GM19468 (cell line): Measurements from ENCODE around the gene TTLL5.
"Not testable (repeated sequence)": the region's sequence is repeated elsewhere in the genome, so short reads cannot be mapped to it uniquely, and the experiment has no call there.

Experiments used
- ATAC-seq: cut with Tn5 transposase; IDR thresholded peaks from one replicate; pipeline ENCODE4 v1.9.1; 2021; ENCODE audit warnings: mild to moderate bottlenecking, moderate library complexity, moderate number of reproducible peaks; ENCODE audit not compliant: unreplicated experiment; ENCODE audit errors: extremely low read depth

The TTLL5 gene

DNA sequence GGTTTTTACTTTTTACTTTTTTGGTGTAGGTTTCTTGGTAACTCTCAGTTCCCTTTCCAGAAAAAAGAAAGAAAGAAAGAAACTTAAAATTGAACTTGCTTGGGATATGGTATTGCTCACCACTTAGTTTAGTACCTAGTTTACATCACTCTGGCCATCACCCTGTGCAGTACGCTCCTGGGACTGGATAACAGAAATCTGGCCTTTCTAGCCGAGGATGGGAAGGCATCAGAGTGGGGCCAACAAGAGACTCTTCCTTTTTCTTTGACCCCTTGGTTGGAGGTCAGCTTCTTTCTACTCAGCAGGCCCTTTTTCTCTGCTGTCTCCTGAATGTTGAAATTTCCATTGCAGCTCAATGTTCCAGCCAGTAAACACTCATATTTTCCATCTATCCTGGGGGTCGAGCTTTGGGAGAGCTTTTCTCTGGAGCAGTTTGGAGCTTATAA is 164.1 kb downstream of the TTLL5 start:
- no peak for ATAC-seq

DNA sequence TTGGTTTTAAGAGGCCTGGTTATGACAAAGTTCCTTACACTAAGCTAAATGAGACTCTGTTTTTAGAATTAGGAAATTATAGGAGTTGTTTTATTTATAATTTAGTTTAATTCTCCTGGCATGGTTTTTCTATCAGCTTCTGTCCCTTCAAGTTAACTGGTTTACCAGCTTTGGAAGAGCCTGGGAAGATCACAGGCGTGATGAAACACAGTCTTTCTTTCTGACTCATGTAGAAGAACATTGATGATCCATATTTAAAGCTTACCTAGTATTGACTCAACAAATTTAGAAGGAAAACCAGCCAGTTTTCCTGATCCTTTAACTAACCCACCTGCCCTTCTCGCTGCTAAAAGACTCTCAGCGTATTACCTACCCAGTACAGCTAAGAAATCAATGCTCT is 165.6 kb downstream of the TTLL5 start:
- no peak for ATAC-seq

DNA sequence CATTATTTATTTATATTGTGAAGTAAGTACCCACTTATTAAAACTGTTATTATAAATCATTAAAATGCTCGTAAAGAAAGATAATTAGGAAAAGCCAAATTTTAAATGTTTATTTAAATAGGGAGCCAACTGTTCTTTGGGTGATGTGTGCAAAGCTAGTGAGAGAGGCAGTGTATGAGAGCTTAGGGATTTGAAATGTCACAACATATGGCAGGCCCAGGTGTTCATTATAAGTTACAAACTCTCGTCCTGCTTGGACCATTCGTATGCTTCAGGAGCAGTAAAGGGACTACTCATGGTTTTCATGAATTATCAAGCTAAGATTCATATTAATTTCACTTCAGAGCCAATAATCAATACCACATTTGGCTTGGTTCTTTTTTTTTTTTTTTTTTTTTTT is 166.3 kb downstream of the TTLL5 start:
- no peak for ATAC-seq

DNA sequence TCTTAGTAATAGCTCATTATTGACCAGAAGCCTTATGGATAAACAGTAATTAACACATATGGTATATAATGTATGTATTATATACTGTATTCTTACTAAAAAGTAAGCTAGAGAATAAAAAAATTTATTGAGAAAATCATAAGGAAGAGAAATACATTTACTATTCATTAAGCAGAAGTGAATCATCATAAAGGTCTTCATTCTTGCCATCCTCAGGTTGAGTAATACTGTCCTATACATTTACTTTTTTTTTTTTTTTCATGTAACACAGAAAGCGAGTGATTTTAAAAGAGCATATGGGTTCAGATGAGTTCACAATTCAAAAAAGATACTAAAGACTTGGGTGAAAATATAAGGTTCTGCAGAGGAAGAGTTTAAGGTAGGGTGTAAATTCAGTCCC is 168.3 kb downstream of the TTLL5 start:
- no peak for ATAC-seq

DNA sequence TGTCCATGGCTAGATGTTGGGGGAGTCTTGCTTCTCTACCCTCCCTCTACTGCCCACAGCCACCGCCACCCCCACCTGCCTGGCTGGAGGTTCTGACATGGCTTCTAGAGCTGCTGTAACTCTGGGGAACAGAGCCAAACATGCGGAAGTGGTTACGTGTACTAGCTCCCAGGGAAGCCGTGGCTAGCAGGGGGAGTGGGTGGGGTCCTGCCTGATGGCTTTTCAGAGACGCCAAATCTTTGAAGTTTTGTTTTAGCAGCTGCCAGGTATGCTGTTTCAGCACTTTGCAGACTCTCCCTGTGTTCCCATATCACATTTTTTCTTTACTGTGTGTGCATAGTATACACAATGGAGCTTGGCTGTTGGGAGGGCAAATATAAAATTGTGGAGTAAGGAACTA is 170.4 kb downstream of the TTLL5 start:
- ATAC-seq = no peak

DNA sequence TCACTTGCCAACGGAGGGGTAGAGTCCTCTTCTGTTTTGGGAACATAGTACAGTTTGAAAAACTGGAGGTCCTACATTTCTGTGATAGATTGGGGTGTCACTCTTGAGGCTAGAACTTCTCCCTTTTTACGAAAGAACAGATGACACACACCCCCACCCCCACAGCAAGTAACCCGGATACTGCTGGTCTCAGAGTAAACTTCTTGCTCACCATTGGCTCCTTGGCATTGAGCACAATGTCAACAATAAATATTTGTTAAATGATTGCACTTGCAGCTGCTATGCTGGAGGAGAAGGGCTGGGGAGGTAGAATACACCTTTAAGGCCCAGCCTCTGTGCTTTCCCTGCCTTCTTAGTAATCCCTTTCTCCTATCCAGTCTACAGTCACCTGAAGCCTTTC is 170.9 kb downstream of the TTLL5 start:
- no peak for ATAC-seq

DNA sequence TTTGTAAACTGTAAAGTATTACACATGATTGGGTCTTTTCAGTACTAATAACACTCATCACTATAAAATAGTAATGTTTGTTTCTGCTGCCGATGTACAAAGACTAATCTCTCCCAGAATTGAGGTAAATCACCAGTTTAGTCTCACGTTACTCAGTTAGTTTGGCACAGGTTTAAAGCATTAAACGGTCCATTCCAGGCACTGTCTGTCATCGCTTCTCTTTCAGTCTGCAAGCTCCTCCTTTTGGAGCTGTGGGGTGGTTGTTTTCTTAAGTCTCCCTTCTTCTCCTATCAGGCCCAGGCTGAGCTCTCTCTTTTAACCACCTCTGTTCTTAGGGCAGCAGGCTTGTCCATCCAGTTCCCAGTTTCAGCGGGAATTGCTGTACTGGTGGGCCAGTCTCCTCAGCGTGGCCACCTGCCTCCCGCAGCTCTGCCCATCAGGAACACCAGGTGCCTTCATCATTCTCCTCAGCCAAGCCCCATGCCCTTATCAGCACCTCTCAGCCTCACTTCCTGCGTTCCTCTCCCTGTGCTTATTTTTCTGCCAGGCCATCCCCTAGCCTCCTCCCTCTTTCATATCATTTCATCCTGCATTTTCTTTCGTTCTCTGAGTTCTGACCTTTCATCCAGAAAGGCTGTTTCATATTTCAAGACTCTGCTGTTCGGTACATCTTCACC is 171.7 kb downstream of the TTLL5 start:
- ATAC-seq = no peak

DNA sequence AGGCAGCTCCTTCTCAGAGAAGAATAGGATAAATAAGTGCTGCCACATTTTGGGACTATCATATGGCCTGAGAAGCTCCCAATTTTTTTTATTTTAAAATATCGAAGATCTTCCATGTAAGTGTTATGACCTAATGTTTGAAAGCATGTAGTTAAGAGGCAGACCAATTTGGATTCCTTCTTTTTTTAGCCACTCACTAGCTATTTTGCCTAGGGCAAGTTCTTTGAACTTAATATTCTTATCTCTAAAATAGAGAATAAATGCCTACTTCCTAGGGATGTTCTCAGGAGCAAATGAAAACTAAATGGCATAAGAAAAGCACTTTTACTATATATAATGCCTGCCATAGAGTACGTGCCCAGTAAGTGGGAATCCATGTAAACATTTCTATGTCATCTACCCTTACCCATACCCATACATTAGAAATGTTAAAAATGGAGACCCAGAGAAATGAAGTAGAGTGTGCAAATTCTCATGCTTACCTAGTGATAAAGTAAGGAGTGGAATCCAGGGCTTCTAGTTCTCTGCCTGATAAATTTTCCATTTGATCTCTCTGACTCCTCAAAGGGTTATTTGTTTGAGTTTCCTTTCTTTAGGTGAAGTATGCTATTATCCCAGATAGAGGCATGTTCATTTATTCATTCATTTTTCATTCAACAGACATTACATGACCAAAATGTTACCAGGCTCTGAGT is 172.4 kb downstream of the TTLL5 start:
- no peak for ATAC-seq

DNA sequence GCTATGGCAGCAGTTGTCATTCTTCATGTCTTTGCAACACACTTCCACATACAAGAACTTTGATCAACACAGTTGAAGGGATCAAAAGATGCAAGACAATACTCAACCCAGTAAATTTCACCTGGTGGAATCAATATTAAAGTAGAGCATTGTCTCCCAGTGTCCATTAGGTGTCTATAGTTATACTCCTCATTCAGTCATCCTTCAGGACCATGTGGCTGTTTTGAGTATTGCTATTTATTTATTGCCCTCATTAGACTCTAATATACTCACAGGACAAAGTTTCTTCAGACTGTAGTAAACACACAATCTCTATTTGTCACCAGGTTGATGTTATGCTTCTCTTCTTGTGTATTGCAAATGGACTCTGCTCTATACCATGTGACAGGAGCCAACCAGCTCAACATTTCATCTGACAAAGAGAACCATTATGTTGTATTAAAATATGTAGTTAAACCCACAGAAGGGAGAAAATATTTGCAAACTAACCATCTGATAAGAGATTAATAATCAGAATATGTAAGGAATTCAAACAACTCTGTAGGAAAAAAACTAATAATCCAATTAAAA is 174.2 kb downstream of the TTLL5 start:
- ATAC-seq = no peak

DNA sequence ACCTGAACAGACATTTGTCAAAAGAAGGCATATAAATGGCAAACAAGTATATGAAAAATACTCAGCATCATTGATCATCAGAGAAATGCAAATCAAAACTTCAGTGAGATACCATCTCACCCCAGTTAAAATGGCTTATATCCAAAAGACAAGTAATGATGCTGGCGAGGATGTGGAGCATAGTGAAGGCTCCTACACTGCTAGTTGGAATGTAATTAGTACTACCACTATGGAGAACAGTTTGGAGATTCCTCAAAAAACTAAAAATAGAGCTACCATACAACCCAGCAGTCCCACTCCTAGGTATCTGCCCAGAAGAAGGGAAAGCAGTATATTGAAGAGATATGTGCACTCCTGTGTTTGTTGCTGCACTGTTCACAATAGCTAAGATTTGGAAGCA is 174.7 kb downstream of the TTLL5 start:
- no peak for ATAC-seq

DNA sequence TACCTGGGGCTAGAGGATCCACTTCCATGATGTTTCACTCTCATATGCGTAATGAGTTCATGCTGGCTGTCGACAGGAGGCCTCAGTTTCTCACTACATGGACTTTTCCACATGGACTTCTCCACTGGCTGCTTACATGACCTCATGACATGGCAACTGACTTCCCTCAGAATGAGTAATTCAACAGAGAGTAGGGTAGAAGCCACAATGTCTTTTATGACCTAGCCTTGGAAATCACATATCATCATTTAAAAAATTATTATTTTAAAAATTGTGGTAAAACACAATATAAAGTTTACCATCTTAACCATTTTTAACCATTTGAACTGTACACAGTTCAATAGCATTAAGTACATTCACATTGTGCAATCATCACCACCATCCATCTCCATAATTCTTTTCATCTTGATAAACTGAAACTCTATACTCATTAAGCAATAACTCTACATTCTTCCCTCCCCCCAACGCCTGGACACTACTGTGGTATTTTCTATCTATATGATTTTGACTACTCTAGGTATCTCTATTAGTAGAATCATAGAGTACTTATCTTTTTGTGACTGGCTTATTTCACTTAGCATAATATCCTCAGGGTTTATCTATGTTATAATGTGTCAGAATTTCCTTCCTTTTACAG is 176.2 kb downstream of the TTLL5 start:
- no peak for ATAC-seq

DNA sequence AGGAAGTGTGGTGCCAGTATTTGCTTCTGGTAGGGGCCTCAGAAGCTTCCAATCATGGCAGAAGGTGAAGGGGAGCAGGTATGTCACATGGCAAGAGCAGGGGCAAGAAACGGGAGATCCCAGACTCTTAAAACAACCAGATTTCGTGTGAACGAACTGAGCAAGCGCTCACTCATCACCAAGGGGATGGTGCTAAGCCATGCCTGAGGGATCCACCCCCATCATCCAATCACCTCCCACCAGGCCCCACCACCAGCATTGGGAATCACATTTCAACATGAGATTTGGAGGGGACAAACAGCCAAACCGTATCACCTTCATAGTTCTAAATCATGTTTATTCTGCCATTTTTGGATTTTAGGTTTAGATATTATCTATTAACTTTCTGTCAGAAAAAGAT is 179.9 kb downstream of the TTLL5 start:
- no peak for ATAC-seq

DNA sequence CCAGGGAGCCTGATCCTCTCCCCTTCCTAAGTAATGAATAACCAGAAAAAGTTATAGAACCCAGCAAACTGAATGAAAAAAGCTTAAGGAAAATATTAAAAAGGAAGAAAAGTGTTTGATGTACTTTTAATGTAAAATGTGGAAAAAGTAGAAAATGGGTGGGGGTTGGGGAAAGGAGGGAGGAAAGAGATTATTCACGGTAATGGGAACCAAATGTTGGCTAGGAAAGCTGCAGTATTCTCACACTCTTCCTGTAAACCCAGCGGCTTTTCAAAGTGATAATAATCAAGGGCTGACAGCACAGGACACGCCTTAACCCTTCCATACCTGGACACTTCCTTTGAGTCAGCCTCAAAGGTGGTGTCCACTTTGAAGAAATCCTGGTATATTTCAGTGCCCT is 181.5 kb downstream of the TTLL5 start:
- no peak for ATAC-seq

DNA sequence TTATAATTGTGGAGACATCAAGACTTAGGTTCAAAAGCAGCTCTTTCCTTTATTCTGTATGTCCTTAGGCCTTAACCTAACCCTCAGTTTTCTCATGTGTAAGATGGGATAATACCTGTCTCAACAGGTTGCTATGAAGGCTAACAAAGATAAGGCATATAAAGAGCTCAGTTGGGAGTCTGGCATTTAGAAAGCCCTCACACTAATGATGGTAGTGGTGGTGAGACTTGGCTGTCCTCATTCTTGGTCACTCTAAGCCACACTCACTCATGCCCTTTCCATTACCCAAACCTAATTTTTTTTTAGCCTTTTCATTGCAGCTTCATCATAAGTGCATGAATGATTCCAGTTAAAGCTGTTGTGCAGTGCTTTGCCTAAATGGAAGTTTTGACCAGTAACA is 183.4 kb downstream of the TTLL5 start:
- no peak for ATAC-seq

DNA sequence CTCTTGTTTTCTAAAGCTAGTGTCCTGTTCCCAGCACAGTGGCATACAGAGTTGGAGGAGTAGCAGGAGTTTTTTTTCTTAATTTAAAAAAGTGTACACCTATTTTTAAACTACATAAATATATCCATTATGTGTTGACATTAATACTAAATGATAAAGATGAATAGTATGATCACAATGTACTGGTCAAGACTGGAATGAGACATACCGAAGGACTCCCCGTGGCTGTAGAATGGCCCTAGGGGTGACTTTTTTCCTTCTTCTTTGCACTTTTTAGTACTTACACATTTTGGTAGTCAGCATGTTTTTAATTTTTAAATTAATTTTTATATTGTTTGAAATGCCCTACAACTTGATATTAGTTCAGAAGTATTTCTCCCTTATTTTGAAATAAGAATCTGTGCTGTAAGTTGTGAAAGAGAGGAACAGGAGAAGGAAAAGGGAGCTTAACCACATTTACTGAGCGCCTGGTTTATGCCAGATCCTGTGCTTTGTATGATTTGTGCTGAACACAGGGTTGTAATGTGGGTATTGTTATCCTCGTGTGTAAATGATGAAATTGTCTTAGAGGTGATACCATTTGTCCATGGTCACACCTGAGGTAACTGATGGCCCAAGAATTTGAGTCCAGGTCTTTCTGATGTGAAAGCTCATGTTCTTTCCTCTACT is 184.2 kb downstream of the TTLL5 start:
- ATAC-seq = no peak

DNA sequence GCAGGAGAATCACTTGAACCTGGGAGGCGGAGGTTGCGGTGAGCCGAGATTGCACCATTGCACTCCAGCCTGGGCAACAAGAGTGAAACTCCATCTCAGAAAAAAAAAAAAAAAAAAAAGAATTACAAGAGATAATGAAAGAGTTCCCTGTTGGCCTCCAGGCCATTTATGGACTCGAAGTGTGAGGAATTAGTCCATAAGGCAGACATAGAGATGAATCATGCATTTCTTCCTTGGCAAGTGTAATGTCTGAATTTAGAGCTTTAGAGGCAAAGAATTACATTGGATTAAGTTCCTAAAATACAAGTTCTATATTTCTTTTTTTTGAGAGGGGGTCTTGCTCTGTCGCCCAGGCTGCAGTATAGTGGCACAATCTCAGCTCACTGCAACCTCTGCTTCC is 185.6 kb downstream of the TTLL5 start:
- not testable (repeated sequence) for ATAC-seq

DNA sequence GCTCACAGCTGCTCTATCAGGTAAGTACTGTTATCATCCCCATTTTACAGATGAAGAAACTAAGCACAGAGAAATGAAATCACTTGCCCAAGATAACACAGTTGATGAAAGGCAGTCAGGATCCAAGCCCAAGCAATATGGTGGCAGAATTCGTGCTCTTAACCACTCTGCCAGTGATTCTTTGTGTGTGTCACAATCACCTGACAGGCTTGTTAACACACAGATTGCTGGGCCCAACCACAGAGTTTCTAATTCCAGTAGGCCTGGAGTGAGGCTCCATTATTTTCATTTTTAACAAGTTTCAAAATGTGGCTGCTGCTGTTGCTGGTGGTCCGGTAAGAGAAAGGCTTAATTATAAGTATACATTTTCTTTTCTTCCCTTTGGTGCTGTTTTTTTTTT is 186.5 kb downstream of the TTLL5 start:
- no peak for ATAC-seq

DNA sequence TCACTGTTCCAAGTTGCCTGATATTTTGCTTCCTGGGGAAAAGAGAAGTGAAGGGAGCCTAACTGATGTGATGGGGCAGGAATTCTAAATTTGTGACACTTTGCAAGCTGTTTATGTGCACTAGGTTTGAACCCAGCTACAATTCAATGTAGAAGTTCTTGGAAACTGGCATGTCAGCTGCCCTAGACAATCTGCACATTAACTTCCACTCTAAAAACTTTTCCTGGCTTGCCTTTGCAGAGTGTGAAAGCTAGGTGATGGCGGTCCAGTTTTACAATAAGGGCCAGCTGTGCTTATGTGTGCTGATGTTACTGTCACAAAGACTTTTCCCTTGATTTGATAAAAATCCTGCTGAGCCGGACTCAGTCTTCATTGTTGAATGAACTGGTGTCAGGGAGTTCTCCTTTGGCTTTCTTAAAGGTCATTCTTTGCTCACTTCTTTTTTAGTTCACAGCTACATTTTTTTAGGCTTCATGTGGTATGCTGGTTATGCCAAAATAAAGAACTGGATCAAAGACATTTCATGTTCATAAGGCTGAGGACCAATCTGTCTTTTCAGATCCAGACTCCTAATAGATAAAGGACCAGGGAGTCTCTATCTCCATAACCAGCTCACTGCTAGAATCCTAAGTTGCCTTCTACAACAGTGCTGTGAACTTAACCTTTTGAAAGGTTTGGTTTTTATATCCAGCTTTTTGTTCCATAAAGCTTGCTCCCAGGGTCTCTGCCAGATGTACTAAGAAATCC is 187.3 kb downstream of the TTLL5 start:
- no peak for ATAC-seq

DNA sequence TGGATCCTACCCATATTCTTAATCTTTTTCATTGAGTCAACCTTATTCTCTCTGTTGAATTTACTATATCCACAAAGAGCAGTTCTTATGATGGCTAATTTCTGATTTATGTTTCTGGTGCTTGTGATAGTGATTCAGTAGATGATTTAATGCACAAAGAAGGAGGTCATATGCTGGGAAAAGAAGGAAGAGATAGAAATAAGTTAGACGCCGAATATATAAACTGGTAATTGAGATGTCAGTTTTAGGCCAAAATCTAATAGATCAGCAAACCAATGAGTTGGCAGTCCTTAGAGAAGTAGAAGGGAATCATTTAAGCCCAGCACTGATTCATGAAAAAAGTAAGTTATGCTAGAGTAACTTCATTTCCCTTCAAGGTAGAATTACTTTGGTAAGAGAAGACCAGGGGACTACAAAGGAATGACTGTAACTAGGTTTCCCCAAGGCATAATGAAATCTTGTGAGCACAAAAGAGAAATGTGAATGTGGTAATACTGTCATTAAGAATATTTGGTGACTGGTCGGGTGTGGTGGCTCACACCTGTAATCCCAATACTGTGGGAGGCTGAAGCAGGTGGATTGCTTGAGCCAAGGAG is 188.4 kb downstream of the TTLL5 start:
- no peak for ATAC-seq

DNA sequence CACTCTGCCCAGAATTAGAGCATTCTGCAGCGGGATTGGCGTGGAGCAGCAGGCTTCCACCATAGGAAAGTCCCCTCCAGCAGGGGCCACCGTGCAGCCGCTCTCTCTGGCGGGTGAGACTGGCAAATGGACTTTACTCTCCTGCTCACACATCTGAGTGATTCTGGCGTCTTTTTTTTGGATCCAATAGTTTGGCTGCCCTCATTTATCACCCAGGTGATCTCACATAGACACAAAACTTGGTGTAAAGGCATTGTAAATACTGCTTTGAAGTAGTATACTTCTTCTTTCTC is 190.5 kb downstream of the TTLL5 start:
- ATAC-seq = no peak
